Stimulated activated CD8-positive, alpha-beta memory T cell treated with anti-CD3 and anti-CD28 coated beads, Interleukin-7, amount 100 ng/mL, for 48 hours (primary cell): ENCODE measurements around the gene SP4.
A peak's percentile ranks its signal among the peaks of the same experiment; 100 is the strongest.

Experiments
- DNase-seq, 2 donors: peaks; one replicate each; pipeline ENCODE4 v3.0.0-alpha.2; 2020; ENCODE audit warnings: low read depth in 1 of 2; ENCODE audit errors: extremely low read depth in 1 of 2

Gene SP4

DNA sequence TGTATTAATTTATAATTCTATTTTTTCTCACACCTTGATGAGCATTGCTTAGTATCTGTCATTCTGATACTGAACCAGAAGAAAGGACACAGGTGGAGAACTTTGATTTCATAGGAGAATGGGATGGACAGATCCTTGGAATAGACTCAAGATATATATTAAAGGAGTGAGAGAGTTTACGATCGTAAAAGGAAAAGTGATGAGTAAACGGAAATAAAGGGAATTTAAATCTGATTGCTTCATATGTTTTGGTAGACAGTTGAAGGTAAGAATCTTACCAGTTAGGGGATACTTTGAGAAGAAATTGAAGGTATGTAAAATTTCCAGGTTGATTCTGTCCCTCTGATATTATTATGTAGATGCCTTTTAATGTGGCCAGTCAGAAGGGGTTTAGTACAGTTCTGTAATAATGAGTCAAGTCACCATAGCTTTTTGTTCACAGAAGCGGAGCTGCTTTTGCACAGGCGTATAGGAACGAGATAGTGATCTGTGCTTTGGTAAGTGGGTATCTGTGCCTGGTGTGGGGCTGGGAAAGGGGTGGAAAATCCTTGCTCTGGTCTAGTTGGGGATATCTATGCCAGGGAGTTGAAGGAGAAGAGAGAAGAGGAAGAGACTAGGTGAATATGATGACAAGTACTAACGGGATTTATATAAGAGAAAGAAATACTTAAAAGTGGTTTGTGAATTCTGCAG lies 15.4 kb downstream of the SP4 start:
- no peak for DNase-seq

DNA sequence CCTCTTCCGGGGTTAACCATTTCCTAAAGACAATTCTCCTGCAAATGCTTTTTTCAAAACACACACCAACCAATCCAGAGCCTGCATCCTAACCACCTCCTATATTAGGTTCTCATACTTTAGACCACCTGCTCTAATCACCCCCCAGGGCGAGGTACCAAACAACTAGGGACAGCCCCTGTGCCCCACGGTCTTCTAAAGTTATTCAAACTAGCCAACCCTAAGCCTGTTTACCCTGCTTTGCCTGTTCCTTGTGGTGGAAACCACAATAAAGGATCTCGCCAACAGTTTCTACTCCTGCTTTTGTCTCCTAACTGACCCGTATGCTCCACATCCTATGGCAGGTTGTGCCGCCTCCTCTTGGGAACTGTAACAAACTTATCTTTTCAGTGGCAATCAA lies 21.1 kb downstream of the SP4 start:
- DNase-seq, result no peak

DNA sequence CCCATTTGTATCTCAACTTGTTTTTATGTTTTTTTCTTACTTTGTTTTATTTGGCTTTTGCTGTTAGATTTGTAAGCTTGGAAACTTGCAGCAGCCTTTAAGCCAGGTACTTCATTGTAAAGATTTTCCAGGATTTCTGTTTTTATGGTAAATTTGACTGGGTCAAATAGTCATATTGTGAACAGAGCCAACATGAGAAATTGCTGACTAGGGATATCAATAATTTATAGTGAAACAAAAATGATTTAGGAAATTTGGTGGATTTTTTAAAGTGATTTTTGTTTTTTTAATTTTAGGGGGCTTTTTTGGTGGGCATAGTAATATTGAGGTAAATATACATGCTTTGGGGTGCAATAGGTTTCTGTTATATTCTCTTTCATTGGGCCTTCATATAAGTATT lies 22.2 kb downstream of the SP4 start:
- DNase-seq, result no peak

DNA sequence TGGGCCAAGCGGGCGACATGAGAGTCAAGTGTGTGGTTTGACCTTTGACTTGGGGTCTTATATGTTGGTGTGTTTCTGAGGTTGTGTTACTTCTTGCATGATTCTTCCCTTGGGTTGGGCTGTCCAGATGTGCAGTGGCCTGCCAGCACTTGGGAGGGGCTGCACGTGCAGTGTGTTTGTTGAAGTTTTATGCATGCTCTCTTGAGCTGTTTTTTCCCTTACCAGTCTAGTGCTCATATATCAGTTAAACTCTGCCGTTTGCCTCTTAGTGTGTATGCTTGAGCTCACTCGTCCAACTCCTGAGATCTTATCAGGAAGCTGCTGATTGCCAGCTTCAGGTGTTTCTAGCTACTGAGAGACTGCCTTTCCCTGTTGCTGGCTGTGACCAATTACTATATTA lies 23.1 kb downstream of the SP4 start:
- no peak for DNase-seq

DNA sequence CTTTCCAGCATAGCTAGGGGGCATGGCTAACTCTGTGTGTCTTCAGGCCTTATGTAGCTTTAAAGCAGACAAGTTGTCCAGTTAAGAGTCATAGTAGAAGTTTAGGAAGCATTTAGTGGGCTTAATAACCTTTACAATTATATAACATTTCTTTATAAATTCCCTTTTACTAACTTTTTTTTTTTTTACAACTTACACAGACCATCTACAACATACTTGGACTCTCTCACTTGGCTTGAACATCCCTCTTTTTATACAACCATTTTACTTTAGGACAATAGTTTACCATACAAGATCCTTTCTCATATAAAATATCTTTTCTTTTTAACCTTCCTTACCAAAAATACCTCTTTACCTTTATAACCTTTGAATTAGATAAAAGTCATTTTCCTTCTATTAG lies 26.3 kb downstream of the SP4 start:
- DNase-seq, result no peak

DNA sequence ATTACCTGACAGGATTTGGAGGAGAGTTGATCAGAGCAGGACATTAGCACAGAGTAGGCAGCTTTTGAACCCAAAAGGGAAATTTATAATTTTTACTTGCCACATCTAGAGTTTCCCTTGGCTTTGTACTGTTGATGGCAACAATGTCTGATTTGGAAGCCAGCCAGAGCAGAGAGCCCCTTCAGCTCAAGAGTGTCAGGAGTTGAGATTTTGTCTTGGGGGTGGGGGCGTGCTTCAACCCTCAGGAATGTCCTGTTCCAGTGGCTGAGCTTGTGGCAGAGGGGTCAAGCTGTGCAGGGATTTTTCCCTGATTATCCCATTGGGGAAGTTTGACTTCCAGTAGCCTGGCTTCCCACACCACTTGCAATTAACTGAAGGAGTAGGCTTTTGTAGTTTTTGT lies 27.0 kb downstream of the SP4 start:
- DNase-seq, result no peak

DNA sequence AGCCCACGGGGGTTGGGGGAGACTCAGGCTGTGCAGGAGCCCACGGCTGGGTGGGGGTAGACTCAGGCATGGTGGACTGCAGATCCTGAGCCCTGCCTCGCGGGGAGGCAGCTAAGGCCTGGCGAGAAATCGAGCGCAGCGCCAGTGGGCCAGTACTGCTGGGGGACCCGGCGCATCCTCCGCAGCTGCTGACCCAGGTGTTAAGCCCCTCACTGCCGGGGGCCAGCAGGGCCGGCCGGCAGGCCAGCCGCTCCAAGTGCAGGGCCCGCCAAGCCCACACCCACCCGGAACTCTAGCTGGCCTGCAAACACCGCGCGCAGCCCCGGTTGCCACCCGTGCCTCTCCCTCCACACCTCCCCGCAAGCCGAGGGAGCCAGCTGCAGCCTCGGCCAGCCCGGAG lies 33.4 kb downstream of the SP4 start:
- no peak for DNase-seq

DNA sequence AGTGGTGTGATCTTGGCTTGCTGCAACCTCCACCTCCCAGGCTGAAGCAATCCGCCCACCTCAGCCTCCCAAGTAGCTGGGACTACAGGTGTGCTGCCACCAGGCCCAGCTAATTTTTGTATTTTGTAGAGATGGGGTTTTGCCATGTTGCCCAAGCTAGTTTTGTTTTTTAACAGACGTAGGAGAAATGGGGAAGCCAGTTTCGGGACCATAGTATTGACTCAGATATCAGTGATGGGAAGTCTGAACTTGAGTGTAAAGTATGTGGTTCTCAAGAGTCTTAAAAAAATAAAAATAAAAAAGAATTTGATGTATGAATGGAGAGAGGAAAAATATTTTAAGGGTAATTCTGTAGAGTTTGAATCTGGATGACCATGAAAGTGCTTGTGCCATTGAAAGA lies 34.2 kb downstream of the SP4 start:
- DNase-seq, result no peak

DNA sequence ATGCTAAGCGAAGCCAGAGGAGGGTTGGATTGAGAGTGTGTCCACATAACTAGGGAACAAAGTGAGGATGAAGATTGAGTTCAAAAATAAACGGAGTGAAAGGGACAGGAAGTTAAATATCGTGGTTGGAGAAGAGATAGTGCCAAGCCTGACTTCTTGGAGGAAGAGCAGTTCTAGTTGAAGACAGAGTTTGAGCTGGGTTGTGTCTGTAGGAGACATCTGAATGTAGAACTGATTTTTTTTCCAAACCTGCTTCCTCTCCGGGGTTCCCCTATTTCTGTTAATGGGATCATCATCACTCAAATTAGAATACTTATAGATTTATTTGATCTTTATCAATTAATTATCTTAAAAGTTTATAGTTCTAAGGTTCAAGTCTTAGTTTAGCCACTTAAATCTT lies 35.6 kb downstream of the SP4 start:
- no peak for DNase-seq

DNA sequence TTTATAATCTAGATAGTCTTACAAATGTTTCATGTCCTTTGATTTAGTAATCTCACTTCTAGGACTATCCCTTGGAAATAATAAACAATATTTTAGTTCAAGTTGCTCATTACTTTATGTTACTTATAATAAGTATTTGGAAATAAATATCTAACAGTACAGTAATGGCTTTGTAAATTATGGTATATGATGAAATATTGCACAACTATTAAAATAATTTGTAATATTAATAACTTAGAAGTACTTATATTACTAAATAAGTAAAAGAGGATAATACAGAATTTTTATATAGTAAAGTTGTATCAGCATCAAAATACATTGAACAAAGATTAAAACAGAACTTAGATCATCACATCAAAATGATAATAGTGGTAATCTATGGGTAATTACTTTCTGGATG lies 41.1 kb downstream of the SP4 start:
- DNase-seq, result no peak

DNA sequence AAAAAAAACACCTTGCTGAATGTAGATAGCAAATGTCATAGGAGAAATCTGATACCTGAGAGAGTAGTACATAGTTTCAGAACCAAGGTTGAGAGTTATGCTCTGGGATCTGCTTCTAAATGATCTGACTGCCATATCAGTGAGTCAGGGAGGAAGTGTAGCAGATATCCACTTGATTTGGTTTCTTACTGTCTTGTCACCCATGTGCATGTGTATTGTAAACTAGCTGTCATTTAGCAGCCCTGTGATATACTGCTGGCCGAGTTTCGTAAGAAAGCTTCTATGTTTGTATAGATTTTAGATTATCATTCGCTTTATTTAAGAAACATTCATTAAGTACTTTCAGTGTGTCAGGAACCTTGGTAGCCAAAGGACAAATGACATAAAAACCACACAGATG lies 42.0 kb downstream of the SP4 start:
- no peak for DNase-seq

DNA sequence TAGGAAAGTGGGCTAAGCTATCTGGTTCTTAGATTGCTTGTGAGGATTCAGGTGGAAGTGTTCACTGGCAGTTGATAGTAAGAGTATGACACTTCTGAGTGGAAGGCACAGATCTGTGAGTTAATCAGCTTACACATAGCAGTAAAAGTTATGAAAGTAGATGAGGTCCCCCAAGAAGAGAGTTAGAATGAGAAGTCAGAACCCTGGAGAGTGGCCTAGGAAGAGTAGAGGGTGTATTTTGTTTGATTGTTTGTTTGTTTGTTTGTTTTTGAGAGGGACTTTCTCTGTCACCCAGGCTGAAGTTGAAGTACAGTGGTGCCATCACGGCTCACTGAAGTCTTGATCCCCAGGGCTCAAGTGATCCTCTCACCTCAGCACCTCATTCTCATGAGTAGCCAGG lies 44.1 kb downstream of the SP4 start:
- DNase-seq, result no peak

DNA sequence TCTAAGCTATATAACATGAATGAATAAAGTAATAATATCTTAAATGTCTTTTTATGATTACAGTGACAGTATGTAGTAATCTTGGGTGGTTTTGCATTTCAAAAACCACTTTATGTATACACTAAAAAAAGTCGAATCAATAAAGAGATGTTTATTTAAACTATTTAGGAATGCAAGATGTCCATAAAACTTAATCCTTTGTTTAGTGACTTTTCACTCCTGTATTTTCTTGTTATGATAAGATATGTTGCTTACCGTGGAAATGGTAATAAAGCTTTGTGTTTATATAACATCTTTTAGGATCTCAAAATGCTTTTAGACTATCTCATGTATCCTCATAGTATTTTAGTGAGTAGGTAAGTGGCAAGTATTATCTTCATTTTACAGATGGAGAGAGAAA lies 48.5 kb downstream of the SP4 start:
- no peak for DNase-seq

DNA sequence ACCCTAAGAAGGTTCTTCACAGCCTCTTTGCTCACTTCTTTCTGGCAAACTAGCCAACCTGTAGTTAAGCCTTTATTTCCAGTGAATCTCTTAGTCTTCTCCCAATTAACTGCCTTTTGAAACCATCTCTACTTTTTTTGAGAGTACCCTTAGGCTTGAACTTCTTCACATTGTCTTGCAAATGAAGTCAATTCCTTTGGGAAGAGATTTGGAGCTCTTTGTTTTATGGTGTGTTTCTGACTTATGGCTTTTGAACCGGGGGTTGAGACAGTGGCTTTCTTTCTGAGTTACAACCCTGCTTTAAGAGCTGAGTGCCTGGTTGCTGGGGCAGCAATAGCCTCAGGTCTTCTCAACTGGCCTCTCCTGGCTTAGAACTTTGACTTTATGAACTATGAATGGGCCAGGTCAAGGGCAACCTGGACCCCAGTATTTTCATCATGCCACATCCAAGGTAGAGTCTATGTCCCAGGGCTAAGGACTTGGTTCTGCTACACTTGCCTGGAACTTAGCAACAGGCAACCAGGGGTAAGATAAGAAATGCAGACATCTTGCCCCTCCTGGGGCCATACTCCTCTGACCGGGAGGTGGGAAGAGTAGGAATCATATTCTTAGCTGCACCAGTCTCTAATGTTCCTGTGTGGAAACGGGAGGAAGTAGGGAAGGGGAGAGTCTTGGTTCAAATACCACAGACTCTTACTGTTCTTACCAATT lies 53.0 kb downstream of the SP4 start:
- no peak for DNase-seq

DNA sequence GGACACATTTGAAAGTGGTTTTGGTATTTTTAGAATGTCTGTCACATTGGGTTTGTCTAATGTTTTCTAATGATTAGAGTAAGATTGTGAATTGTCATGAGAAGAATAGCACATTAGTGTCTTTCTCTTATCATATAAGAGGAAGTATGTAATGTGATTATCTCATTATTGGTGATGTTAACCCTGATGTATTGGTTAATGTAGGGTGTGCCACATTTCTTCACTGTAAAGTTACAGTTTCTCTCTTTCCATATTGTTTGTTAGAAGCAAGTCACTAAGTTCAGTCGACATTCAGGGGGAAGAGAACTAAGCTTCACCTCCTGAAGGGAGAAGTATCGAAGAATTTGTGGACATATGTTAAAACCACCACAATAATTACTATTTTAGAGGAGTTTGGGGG lies 58.6 kb downstream of the SP4 start:
- no peak for DNase-seq

DNA sequence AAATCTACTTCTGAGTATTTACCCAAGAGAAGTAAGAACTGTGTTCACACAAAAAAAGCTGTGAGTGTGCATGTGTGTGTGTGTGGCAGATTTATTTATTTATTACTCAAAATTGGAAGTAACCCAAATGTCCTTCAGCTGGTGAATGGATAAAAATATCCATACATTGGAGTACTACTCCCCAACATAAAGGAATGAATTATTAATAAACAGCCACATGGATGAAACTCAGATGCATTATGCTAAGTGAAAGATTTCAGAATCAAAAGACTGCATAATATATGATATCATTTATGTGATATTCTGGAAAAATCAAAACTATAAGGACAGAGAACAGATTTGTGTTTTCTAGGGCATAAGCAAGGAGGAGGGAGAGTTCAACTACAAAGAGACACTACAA lies 67.8 kb downstream of the SP4 start:
- DNase-seq, result no peak

DNA sequence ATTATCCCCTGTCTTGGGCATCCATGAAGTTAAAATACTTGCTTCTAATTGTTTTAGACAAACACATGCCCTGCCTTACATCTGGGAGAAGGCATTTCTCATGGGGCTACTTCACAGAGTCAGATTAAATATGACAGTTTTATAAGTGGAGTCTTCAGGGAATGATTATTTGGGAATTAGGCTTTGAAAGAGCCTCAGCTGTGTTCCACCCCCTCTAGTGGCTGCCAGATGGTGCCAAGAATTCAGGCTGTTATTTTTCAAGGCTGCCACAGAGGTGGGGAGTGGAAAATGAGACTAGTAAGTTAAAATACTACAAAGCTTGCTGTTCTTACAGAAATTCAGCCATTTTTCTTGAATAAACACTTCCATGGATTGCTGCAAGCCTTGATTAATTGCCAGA lies 69.2 kb downstream of the SP4 start:
- no peak for DNase-seq

DNA sequence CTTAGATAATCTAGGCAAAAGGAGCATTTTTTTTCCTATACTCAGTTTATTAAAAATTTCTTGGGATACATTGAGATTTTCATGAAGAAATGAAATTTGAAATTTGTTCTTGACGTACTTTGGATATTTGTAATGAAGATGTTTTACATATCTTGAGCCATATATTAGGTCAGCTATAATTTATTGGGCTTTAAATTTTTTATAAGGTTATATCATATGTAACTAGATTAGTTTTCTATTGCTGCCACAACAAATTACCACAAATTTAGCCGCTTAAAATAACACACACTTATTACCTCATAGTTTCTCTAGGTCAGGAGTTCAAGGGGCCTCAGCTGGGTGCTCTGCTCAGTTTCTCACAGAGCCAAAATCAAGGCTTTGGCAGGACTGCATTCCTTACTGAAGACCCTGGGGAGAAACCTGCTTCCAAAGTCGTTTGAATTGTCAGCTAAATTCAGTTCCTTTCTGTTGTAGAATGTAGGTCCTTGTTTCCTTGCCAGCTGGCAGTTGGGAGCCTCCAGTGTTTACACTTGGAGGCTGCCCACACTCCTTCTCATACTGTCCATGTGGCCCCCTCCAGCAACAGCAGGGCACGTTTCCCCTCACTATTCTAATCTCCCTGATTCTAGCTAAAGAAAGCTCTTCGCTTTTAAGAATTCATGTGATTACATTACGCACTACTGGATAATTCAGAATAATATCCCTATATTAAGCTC lies 72.4 kb downstream of the SP4 start:
- no peak for DNase-seq

DNA sequence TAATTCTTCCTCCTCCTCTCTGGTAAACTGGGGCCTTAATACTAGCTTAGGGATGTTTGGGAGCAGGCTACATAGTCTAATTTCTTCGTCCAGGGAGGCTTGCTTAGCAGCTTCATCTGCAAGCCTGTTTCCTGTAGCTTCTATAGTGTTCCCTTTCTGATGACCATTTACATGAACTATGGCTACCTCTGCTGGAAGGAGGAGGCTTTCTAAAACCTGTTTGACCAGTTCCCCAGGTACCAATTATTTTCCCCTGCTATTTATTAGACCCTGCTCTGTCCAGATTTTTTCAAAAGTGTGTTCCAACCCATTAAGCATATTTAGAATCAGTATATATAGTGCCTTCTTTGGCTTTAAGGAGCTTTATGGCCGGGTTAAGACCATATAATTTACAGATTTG lies 76.1 kb downstream of the SP4 start:
- DNase-seq, result no peak

DNA sequence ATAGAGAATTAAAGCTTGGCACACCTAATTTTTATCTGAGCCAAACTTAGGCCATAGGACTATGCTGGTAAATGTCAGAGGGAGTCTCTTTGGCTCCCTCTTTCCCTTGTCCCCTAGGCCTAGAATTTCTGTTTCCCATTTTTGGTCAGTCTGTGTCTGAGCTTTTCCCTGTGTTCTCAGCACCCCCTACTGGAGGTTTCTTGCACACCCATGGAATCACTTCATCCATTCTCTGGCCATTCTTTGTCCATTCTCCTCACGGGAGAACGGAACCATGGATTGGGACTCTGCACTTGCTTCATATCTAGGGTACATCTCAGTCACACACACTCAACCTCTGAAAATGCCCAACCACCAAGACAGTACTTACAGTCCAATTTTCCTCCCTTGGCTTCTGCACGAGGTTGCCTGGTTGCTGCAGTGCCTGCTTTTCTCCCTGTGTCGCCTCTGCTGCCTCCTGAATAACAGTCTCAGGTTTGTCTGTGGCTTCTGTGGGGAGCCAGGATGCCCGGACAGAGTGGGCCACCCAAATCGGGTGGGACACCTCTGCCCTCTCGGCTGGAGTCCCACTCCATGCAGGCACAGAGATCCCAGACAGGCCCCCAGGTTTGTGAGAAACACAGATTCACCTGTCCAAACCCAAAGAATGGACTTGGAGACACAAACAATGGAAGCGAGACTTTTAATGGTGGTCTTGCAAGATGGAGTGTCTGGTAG lies 79.9 kb downstream of the SP4 start:
- DNase-seq, result peak in 1 of 2 donors; percentile 5

DNA sequence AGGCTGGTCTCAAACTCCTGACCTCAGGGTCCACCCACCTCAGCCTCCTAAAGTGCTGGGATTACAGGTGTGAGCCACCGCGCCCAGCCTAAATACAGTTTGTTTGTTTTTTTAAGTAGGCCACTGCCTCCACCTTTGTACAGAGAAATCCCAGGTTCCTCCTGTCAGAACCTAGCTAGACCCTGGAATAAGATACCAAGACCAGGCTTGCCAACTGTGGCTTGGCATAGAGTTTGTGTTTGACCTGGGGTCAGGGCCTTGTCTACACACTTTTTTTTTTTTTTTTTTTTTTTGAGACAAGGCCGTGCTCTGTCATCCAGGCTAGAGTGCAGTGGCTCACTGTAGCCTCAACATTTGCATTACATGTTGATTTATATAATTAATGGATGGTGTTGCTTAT lies 80.7 kb downstream of the SP4 start:
- DNase-seq, result no peak

DNA sequence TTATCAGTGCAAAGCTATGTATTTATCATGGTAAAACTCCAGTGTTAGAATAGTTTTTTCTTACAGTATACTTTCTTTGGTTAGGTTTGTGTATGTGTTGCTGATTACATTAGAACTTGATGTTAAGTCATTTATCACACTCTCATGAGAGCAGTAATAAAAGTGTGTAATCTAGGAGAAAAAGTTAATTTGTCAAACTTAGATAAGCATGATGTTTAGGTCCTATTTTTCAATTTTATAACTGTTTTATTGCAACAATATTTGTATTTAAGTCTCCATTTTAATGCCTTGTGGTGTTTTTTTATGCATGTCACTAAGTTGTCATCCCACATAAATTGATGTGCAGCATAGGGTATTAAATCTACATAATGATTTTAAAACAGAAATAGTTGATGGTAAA lies 86.2 kb downstream of the SP4 start:
- DNase-seq, result no peak
